WTC11 (cell line): Measurements from ENCODE around the gene CHMP2B. TPM values are rescaled to one million over a fixed set of nuclear protein-coding genes. Genes with fewer than 3 reads are reported as not detected.
A peak's percentile ranks its signal among the peaks of the same experiment; 100 is the strongest.

Experiments
- ATAC-seq: fragments of 200-7000 bp; cut with Tn5 transposase; 2 replicates; pipeline ENCODE4 v1.10.0; 2021; ENCODE audit warnings: mild to moderate bottlenecking, moderate library complexity
- CTCF ChIA-PET: fragments of 300-600 bp; sonication (Branson Sonifier 250); formaldehyde crosslinking; loops from one replicate; lab custom pipeline; 2021; ENCODE audit warnings: antibody characterized with exemption; lab: Charles Lee
- POLR2A ChIA-PET: fragments of 350-600 bp; sonication (Branson Sonifier 250); formaldehyde crosslinking; loops from one replicate; lab custom pipeline; 2021; ENCODE audit warnings: antibody characterized with exemption; lab: Charles Lee
- DNase-seq: peaks from one replicate; pipeline ENCODE4 v3.0.0; 2021; ENCODE audit warnings: low spot score
- H3K27ac Mint-ChIP-seq: 2 replicates; pipeline ENCODE4 v1.8.0; 2021; ENCODE audit warnings: mixed read lengths
- H3K27me3 Mint-ChIP-seq: 2 replicates; pipeline ENCODE4 v1.8.0; 2021; ENCODE audit warnings: low read depth, mild to moderate bottlenecking, moderate library complexity, mixed read lengths
- H3K36me3 Mint-ChIP-seq: 2 replicates; pipeline ENCODE4 v1.8.0; 2021; ENCODE audit warnings: mixed read lengths
- H3K4me1 Mint-ChIP-seq: 2 replicates; pipeline ENCODE4 v1.8.0; 2022; ENCODE audit warnings: mixed read lengths
- H3K4me3 Mint-ChIP-seq: 2 replicates; pipeline ENCODE4 v1.8.0; 2021; ENCODE audit warnings: mild to moderate bottlenecking, moderate library complexity, mixed read lengths
- H3K9me3 Mint-ChIP-seq: 2 replicates; pipeline ENCODE4 v1.8.0; 2021; ENCODE audit warnings: mixed read lengths
- AR ChIP-seq: fragments of 250-450 bp; sonication (Bioruptor Pico); IDR thresholded peaks from 2 replicates; pipeline ENCODE4 v1.9.0; 2021; ENCODE audit warnings: mild to moderate bottlenecking
- ATF1 ChIP-seq: sonication (generic); formaldehyde crosslinking; IDR thresholded peaks from 2 replicates; pipeline ENCODE4 v1.8.1; 2023; ENCODE audit warnings: mild to moderate bottlenecking, moderate library complexity, missing genetic modification reagents
- E2F4 ChIP-seq: sonication (generic); formaldehyde crosslinking; IDR thresholded peaks from 2 replicates; pipeline ENCODE4 v1.8.1; 2022; ENCODE audit warnings: low read depth, mild to moderate bottlenecking, moderate library complexity, missing genetic modification reagents, borderline replicate concordance
- EMX1 ChIP-seq: fragments of 250-450 bp; sonication (Bioruptor Pico); IDR thresholded peaks from 2 replicates; pipeline ENCODE4 v1.8.0; 2021; ENCODE audit warnings: mild to moderate bottlenecking
- FOXJ3 ChIP-seq: sonication (generic); formaldehyde crosslinking; IDR thresholded peaks from 2 replicates; pipeline ENCODE4 v1.9.0; 2021; ENCODE audit warnings: missing genetic modification reagents, mild to moderate bottlenecking, borderline replicate concordance
- FOXP4 ChIP-seq: sonication (generic); formaldehyde crosslinking; IDR thresholded peaks from 2 replicates; pipeline ENCODE4 v1.8.0; 2022; ENCODE audit warnings: mild to moderate bottlenecking, missing genetic modification reagents
- GRHL2 ChIP-seq: fragments of 250-450 bp; sonication (Bioruptor Pico); IDR thresholded peaks from 2 replicates; pipeline ENCODE4 v1.8.0; 2022; ENCODE audit warnings: mild to moderate bottlenecking, moderate library complexity; ENCODE audit not compliant: insufficient replicate concordance, severe bottlenecking
- GTF2I ChIP-seq: fragments of 250-450 bp; sonication (Bioruptor Pico); conservative IDR thresholded peaks from 2 replicates; pipeline ENCODE4 v1.4.0; 2021; ENCODE audit warnings: mild to moderate bottlenecking
- MXD4 ChIP-seq: fragments of 250-450 bp; sonication (Bioruptor Pico); IDR thresholded peaks from 2 replicates; pipeline ENCODE4 v1.8.0; 2021; ENCODE audit warnings: mild to moderate bottlenecking, moderate library complexity, borderline replicate concordance
- MYBL2 ChIP-seq: sonication (generic); formaldehyde crosslinking; IDR thresholded peaks from 2 replicates; pipeline ENCODE4 v1.8.1; 2023; ENCODE audit warnings: mild to moderate bottlenecking, moderate library complexity, missing genetic modification reagents
- NFE2L1 ChIP-seq: sonication (generic); formaldehyde crosslinking; IDR thresholded peaks from 2 replicates; pipeline ENCODE4 v1.8.1; 2023; ENCODE audit warnings: missing genetic modification reagents
- NFYB ChIP-seq: sonication (generic); formaldehyde crosslinking; conservative IDR thresholded peaks from 2 replicates; pipeline ENCODE4 v1.8.0; 2022; ENCODE audit warnings: low read depth, missing genetic modification reagents
- RELA ChIP-seq: sonication (generic); formaldehyde crosslinking; IDR thresholded peaks from 2 replicates; pipeline ENCODE4 v1.8.1; 2022; ENCODE audit warnings: missing genetic modification reagents, mild to moderate bottlenecking, borderline replicate concordance
- SOX15 ChIP-seq: fragments of 250-450 bp; sonication (Bioruptor Pico); IDR thresholded peaks from 2 replicates; pipeline ENCODE4 v1.9.0; 2021; ENCODE audit warnings: mild to moderate bottlenecking
- TEAD4 ChIP-seq: sonication (generic); formaldehyde crosslinking; IDR thresholded peaks from 2 replicates; pipeline ENCODE4 v1.8.0; 2022; ENCODE audit warnings: mild to moderate bottlenecking, missing genetic modification reagents
- ZMAT4 ChIP-seq: fragments of 250-450 bp; sonication (Bioruptor Pico); IDR thresholded peaks from 2 replicates; pipeline ENCODE4 v1.9.0; 2021; ENCODE audit warnings: mild to moderate bottlenecking
- ZNF263 ChIP-seq: sonication (generic); formaldehyde crosslinking; IDR thresholded peaks from 2 replicates; pipeline ENCODE4 v1.8.1; 2022; ENCODE audit warnings: low read depth, mild to moderate bottlenecking, moderate library complexity, missing genetic modification reagents
- total RNA-seq: library from RNA; stranded (reverse); gene quantifications from 3 replicates; pipeline ENCODE4 v1.2.3, GENCODE V29; 2021
- TF ChIP-seq, protein P1 (sequence below): sonication (generic); formaldehyde crosslinking; IDR thresholded peaks from 2 replicates; pipeline ENCODE4 v1.8.0; 2022; ENCODE audit warnings: missing genetic modification reagents
- TF ChIP-seq, protein P2 (sequence below): sonication (generic); formaldehyde crosslinking; IDR thresholded peaks from 2 replicates; pipeline ENCODE4 v1.8.1; 2023; ENCODE audit warnings: mild to moderate bottlenecking, missing genetic modification reagents, moderate library complexity

Gene CHMP2B
- total RNA-seq, 1 experiment from 2014 or later, result 37.8 TPM

DNA sequence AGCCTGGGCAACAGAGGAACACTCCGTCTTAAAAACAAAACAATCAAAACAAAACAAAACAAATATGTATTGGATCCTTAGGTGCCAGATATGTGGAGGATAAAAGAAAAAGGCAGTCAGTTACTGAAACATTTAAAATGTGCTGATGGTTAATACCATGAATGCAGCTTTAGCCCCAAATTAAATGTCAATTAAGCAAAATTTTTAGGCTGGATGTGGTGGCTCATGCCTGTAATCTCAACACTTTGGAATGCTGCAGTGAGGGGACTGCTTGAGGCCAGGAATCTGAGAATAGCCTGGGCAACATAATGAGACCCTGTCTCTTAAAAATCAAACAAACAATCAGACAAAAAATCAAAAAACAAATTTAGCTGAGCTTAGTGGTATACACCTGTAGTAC is 8.5 kb upstream of the CHMP2B start (continued):
- TF ChIP-seq, protein P1, sequence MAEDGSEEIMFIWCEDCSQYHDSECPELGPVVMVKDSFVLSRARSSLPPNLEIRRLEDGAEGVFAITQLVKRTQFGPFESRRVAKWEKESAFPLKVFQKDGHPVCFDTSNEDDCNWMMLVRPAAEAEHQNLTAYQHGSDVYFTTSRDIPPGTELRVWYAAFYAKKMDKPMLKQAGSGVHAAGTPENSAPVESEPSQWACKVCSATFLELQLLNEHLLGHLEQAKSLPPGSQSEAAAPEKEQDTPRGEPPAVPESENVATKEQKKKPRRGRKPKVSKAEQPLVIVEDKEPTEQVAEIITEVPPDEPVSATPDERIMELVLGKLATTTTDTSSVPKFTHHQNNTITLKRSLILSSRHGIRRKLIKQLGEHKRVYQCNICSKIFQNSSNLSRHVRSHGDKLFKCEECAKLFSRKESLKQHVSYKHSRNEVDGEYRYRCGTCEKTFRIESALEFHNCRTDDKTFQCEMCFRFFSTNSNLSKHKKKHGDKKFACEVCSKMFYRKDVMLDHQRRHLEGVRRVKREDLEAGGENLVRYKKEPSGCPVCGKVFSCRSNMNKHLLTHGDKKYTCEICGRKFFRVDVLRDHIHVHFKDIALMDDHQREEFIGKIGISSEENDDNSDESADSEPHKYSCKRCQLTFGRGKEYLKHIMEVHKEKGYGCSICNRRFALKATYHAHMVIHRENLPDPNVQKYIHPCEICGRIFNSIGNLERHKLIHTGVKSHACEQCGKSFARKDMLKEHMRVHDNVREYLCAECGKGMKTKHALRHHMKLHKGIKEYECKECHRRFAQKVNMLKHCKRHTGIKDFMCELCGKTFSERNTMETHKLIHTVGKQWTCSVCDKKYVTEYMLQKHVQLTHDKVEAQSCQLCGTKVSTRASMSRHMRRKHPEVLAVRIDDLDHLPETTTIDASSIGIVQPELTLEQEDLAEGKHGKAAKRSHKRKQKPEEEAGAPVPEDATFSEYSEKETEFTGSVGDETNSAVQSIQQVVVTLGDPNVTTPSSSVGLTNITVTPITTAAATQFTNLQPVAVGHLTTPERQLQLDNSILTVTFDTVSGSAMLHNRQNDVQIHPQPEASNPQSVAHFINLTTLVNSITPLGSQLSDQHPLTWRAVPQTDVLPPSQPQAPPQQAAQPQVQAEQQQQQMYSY, result no peak

GRCh38 chr3:87219611-87220010 is 7.5 kb upstream of the CHMP2B start:
- Mint-ChIP-seq H3K4me3 (no peak overlapping the region), H3K27ac (no peak overlapping the region), H3K9me3 (peaks cover 9% of the 10 kb centered on the region), H3K36me3 (no peaks in the 10 kb centered on the region), H3K27me3 (peaks cover 3% of the 10 kb centered on the region; the same call in 1 of the 2 replicates), H3K4me1 (no peaks in the 10 kb centered on the region)
- ChIA-PET POLR2A (no interaction called here), CTCF (no interaction called here)
- DNase-seq, result no peak
- ATAC-seq, result no peak
- no peak for TF ChIP-seq ATF1
- TF ChIP-seq EMX1 (CRISPR knock-in tag), result no peak
- TF ChIP-seq TEAD4 (CRISPR knock-in tag), result no peak
- TF ChIP-seq ZNF263 (CRISPR knock-in tag), result no peak
- no peak for TF ChIP-seq MXD4 (CRISPR knock-in tag)
- no peak for TF ChIP-seq AR (CRISPR knock-in tag)
- no peak for TF ChIP-seq RELA
- TF ChIP-seq E2F4, result no peak
- no peak for TF ChIP-seq MYBL2 (CRISPR knock-in tag)
- TF ChIP-seq, protein P2, sequence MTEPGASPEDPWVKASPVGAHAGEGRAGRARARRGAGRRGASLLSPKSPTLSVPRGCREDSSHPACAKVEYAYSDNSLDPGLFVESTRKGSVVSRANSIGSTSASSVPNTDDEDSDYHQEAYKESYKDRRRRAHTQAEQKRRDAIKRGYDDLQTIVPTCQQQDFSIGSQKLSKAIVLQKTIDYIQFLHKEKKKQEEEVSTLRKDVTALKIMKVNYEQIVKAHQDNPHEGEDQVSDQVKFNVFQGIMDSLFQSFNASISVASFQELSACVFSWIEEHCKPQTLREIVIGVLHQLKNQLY (CRISPR knock-in tag), result no peak

- no peak overlapping the region for H3K27ac Mint-ChIP-seq
- H3K4me1 Mint-ChIP-seq, result peaks cover 26% of the 10 kb centered on the region
- H3K36me3 Mint-ChIP-seq, result no peaks in the 10 kb centered on the region
- peaks cover 3% of the 10 kb centered on the region; the same call in 1 of the 2 replicates for H3K27me3 Mint-ChIP-seq
- no peak for ATAC-seq
- peaks cover 4% of the 10 kb centered on the region; the same call in 1 of the 2 replicates for H3K9me3 Mint-ChIP-seq
- TF ChIP-seq FOXJ3 (no peak), RELA (no peak)
- ChIA-PET CTCF (no interaction called here), POLR2A (no interaction called here)
- no peak for DNase-seq
- H3K4me3 Mint-ChIP-seq, result peak overlapping the region; percentile 54
Measured at GRCh38 chr3:87225659-87226058, 1.4 kb upstream of the CHMP2B start.

DNA sequence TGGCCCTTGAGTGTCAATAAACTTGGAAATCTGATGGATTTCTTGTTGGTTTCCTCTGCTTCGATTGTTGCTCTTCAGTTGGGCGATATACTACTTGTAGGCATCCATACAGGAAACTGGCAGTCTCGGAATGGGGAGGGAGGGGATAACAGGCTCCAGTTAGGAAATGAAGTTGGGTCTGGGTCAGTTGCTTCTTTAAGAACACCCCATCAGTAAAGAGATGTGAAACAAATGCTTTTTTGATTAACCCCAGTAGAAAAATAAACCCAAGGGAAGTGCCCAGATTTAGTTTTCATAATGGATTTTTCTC is 681 bp downstream of the CHMP2B start:
- peak; percentile 41 for ATAC-seq
- Mint-ChIP-seq H3K4me1 (peaks cover 43% of the 10 kb centered on the region), H3K27me3 (peaks cover 3% of the 10 kb centered on the region; the same call in 1 of the 2 replicates), H3K36me3 (peaks cover 3% of the 10 kb centered on the region; the same call in 1 of the 2 replicates), H3K9me3 (peaks cover 3% of the 10 kb centered on the region; the same call in 1 of the 2 replicates), H3K27ac (peak overlapping the region; percentile 97), H3K4me3 (peak overlapping the region; percentile 99)
- no peak for DNase-seq
- CTCF ChIA-PET, result interaction anchor here (1.9 kb wide), 1 partner anchor 32 kb away, joined by 7 read pairs; no protein-coding TSS in a partner anchor
- POLR2A ChIA-PET, result no interaction called here
- TF ChIP-seq GRHL2 (CRISPR knock-in tag), result no peak
- no peak for TF ChIP-seq NFYB (CRISPR knock-in tag)
- TF ChIP-seq FOXP4 (CRISPR knock-in tag), result no peak
- TF ChIP-seq GTF2I (CRISPR knock-in tag), result no peak
- TF ChIP-seq MYBL2 (CRISPR knock-in tag), result no peak
- no peak for TF ChIP-seq NFE2L1
- no peak for TF ChIP-seq ZMAT4 (CRISPR knock-in tag)
- TF ChIP-seq SOX15, result no peak
